A673 (cell line): ENCODE results near the gene RNU7-1. TPM values are rescaled to one million over a fixed set of nuclear protein-coding genes. Genes with fewer than 3 reads are reported as not detected.

ENCODE experiments used
- BruUV-seq: library from RNA; stranded (reverse); fragments of 400-500 nt; replicated peaks from 2 replicates; lab custom pipeline; 2021; lab: Mats Ljungman, UMichigan
- CTCF ChIA-PET: fragments of 300-600 bp; sonication (Branson Sonifier 250); formaldehyde crosslinking; loops from one replicate; lab custom pipeline; 2022; ENCODE audit warnings: antibody characterized with exemption; lab: Charles Lee
- POLR2A ChIA-PET: fragments of 300-600 bp; sonication (Branson Sonifier 250); formaldehyde crosslinking; loops from one replicate; lab custom pipeline; 2022; ENCODE audit warnings: antibody characterized with exemption; ENCODE audit not compliant: low non-redundant PET; lab: Charles Lee
- DNase-seq: peaks from one replicate; pipeline ENCODE4 v3.0.0-alpha.2; 2015; ENCODE audit warnings: low spot score
- H3K27ac ChIP-seq: fragments of 200-600 bp; sonication (generic); 2 replicates; pipeline ENCODE4 v1.5.1; 2016; ENCODE audit warnings: mixed run types, low read depth, mild to moderate bottlenecking, mixed read lengths, antibody characterized with exemption, low read length; ENCODE audit not compliant: poor library complexity, severe bottlenecking
- H3K27me3 ChIP-seq: fragments of 200-600 bp; sonication (generic); replicated peaks from 2 replicates; pipeline ENCODE4 v1.6.1; 2017; ENCODE audit warnings: mixed run types, low read depth, mild to moderate bottlenecking, mixed read lengths, antibody characterized with exemption, low read length; ENCODE audit not compliant: insufficient read depth, poor library complexity
- H3K36me3 ChIP-seq: fragments of 200-600 bp; sonication (generic); 2 replicates; pipeline ENCODE4 v1.6.1; 2016; ENCODE audit warnings: mixed run types, mild to moderate bottlenecking, mixed read lengths, antibody characterized with exemption, low read length; ENCODE audit not compliant: insufficient read depth, poor library complexity, severe bottlenecking
- H3K4me1 ChIP-seq: fragments of 200-600 bp; sonication (generic); 2 replicates; pipeline ENCODE4 v1.6.1; 2017; ENCODE audit warnings: mixed run types, mild to moderate bottlenecking, mixed read lengths, antibody characterized with exemption, low read length; ENCODE audit not compliant: insufficient read depth, poor library complexity, severe bottlenecking
- H3K4me3 ChIP-seq: fragments of 200-600 bp; sonication (generic); 2 replicates; pipeline ENCODE4 v1.5.1; 2016; ENCODE audit warnings: low read depth, mixed run types, mild to moderate bottlenecking, mixed read lengths, low read length; ENCODE audit not compliant: poor library complexity, severe bottlenecking
- H3K9me3 ChIP-seq: fragments of 200-600 bp; sonication (generic); 2 replicates; pipeline ENCODE4 v1.6.1; 2016; ENCODE audit warnings: mixed run types, low read depth, mild to moderate bottlenecking, mixed read lengths, antibody characterized with exemption, low read length; ENCODE audit not compliant: poor library complexity, severe bottlenecking
- CTCF ChIP-seq: fragments of 300-800, 200-600 bp; sonication (generic); conservative IDR thresholded peaks from 2 replicates; pipeline ENCODE4 v1.5.1; 2017; ENCODE audit warnings: low read depth, mild to moderate bottlenecking, antibody characterized with exemption, low read length, moderate library complexity, mixed read lengths
- EZH2 ChIP-seq: fragments of 200-600 bp; sonication (generic); IDR thresholded peaks from 2 replicates; pipeline ENCODE4 v1.6.1; 2017; ENCODE audit warnings: borderline replicate concordance, low read depth, mild to moderate bottlenecking, mixed read lengths, antibody characterized with exemption, low read length; ENCODE audit not compliant: poor library complexity, severe bottlenecking
- intact Hi-C: fragments of 100-400 bp; cut with micrococcal nuclease; formaldehyde crosslinking; loops from one replicate; pipeline ENCODE4 v1.10.0; 2022; ENCODE audit not compliant: unreplicated experiment
- total RNA-seq: library from RNA; stranded (reverse); gene quantifications from 2 replicates; pipeline ENCODE4 v1.2.3, GENCODE V29; 2021

Gene RNU7-1
- total RNA-seq, 1 experiment from 2014 or later = not detected

GRCh38 chr12:6946920-6947374 lies 3.3 kb downstream of the RNU7-1 start:
- no peak overlapping the region for H3K4me3 ChIP-seq
- H3K4me1 ChIP-seq = peaks cover 18% of the 10 kb centered on the region
- H3K27me3 ChIP-seq = no peaks in the 10 kb centered on the region
- no peak for TF ChIP-seq EZH2
- no peak for TF ChIP-seq CTCF
- H3K27ac ChIP-seq = no peak overlapping the region
- no peaks in the 10 kb centered on the region for H3K9me3 ChIP-seq
- ChIA-PET CTCF (no interaction called here), POLR2A (interaction anchor here (0.8 kb wide), 2 partner anchors 12 to 18 kb away, joined by 3 read pairs; no protein-coding TSS in a partner anchor)
- no peak for DNase-seq
- intact Hi-C loops = no loop called here
- no TSS peak for BruUV-seq
- peaks cover 8% of the 10 kb centered on the region for H3K36me3 ChIP-seq

GRCh38 chr12:6947615-6948014 lies 4.0 kb downstream of the RNU7-1 start:
- POLR2A ChIA-PET = interaction anchor here (0.8 kb wide), 1 partner anchor 17 kb away, joined by 3 read pairs; no protein-coding TSS in a partner anchor

GRCh38 chr12:6948873-6949594 lies 5.4 kb downstream of the RNU7-1 start:
- H3K36me3 ChIP-seq = peaks cover 8% of the 10 kb centered on the region
- H3K9me3 ChIP-seq = no peaks in the 10 kb centered on the region

More at GRCh38 chr12:6947615-6948014, 4.0 kb downstream of the RNU7-1 start:
- intact Hi-C loops = no loop called here
- H3K4me3 ChIP-seq = no peak overlapping the region
- peaks cover 18% of the 10 kb centered on the region for H3K4me1 ChIP-seq
- BruUV-seq = no TSS peak
- no peak overlapping the region for H3K27ac ChIP-seq
- TF ChIP-seq CTCF = no peak
- no peak for TF ChIP-seq EZH2
- no peak for DNase-seq
- H3K9me3 ChIP-seq = no peaks in the 10 kb centered on the region
- CTCF ChIA-PET = no interaction called here
- H3K36me3 ChIP-seq = peaks cover 8% of the 10 kb centered on the region
- H3K27me3 ChIP-seq = no peaks in the 10 kb centered on the region

More at GRCh38 chr12:6948873-6949594, 5.4 kb downstream of the RNU7-1 start:
- CTCF ChIA-PET = no interaction called here
- no peak for DNase-seq
- TF ChIP-seq EZH2 (no peak), CTCF (no peak)
- H3K4me3 ChIP-seq = no peak overlapping the region
- BruUV-seq = no TSS peak
- no peak overlapping the region for H3K27ac ChIP-seq
- POLR2A ChIA-PET = no interaction called here
- peaks cover 20% of the 10 kb centered on the region for H3K4me1 ChIP-seq
- intact Hi-C loops = no loop called here
- no peaks in the 10 kb centered on the region for H3K27me3 ChIP-seq
